ENCODE results near the gene GNAO1. TPM values are rescaled to one million over a fixed set of nuclear protein-coding genes. Genes with fewer than 3 reads are reported as not detected.

GNAO1 gene
- total RNA-seq, 1 donor from 2014 or later = 15.4 TPM

- intact Hi-C loops (cut with micrococcal nuclease) = no loop called here
Observed at GRCh38 chr16:56261656-56262055, 70.4 kb downstream of the GNAO1 start.

GRCh38 chr16:56262148-56262547, 70.9 kb downstream of the GNAO1 start:
- Histone ChIP-seq H3K4me1 (peaks cover 71% of the 10 kb centered on the region), H3K4me3 (no peak overlapping the region), H3K27ac (replicated peaks) (peak overlapping the region; percentile 12), H3K27me3 (ENCODE audit: low read depth) (no peaks in the 10 kb centered on the region), H3K36me3 (no peaks in the 10 kb centered on the region), H3K9me3 (replicated peaks) (no peaks in the 10 kb centered on the region)
- no peak for TF ChIP-seq CTCF (IDR thresholded peaks at IDR 0.05; ENCODE audit: borderline replicate concordance)
- DNase-seq = no peak
- intact Hi-C loops (cut with micrococcal nuclease) = no loop called here

More at GRCh38 chr16:56261656-56262055, 70.4 kb downstream of the GNAO1 start:
- H3K4me3 ChIP-seq = no peak overlapping the region
- no peak overlapping the region for H3K27ac ChIP-seq (replicated peaks)
- no peaks in the 10 kb centered on the region for H3K36me3 ChIP-seq
- TF ChIP-seq CTCF (IDR thresholded peaks at IDR 0.05; ENCODE audit: borderline replicate concordance) = no peak
- H3K4me1 ChIP-seq = peaks cover 76% of the 10 kb centered on the region
- H3K9me3 ChIP-seq (replicated peaks) = no peaks in the 10 kb centered on the region
- DNase-seq = no peak
- no peaks in the 10 kb centered on the region for H3K27me3 ChIP-seq (ENCODE audit: low read depth)

- no peak for DNase-seq
- intact Hi-C loops (cut with micrococcal nuclease) = no loop called here
- Histone ChIP-seq H3K27ac (replicated peaks) (no peak overlapping the region), H3K4me1 (peaks cover 65% of the 10 kb centered on the region), H3K9me3 (replicated peaks) (no peaks in the 10 kb centered on the region), H3K4me3 (no peak overlapping the region), H3K36me3 (no peaks in the 10 kb centered on the region), H3K27me3 (ENCODE audit: low read depth) (no peaks in the 10 kb centered on the region)
- no peak for TF ChIP-seq CTCF (IDR thresholded peaks at IDR 0.05; ENCODE audit: borderline replicate concordance)
Observed at GRCh38 chr16:56262551-56263245, 71.4 kb downstream of the GNAO1 start.

- Histone ChIP-seq H3K4me1 (peaks cover 56% of the 10 kb centered on the region), H3K36me3 (no peaks in the 10 kb centered on the region), H3K27ac (replicated peaks) (peak overlapping the region; percentile 72), H3K27me3 (ENCODE audit: low read depth) (no peaks in the 10 kb centered on the region), H3K4me3 (no peak overlapping the region), H3K9me3 (replicated peaks) (no peaks in the 10 kb centered on the region)
- no peak for TF ChIP-seq CTCF (IDR thresholded peaks at IDR 0.05; ENCODE audit: borderline replicate concordance)
- intact Hi-C loops (cut with micrococcal nuclease) = no loop called here
- DNase-seq = peak; percentile 34
Observed at GRCh38 chr16:56263711-56264608, 72.7 kb downstream of the GNAO1 start.

GRCh38 chr16:56264609-56264972, 73.3 kb downstream of the GNAO1 start:
- Histone ChIP-seq H3K4me1 (peaks cover 56% of the 10 kb centered on the region), H3K4me3 (no peak overlapping the region), H3K36me3 (no peaks in the 10 kb centered on the region), H3K27ac (replicated peaks) (peak overlapping the region; percentile 72), H3K9me3 (replicated peaks) (no peaks in the 10 kb centered on the region), H3K27me3 (ENCODE audit: low read depth) (no peaks in the 10 kb centered on the region)
- intact Hi-C loops (cut with micrococcal nuclease) = no loop called here
- TF ChIP-seq CTCF (IDR thresholded peaks at IDR 0.05; ENCODE audit: borderline replicate concordance) = no peak
- no peak for DNase-seq

Data from left ventricle myocardium inferior (tissue), 1 donor.